Measurements from ENCODE around the gene LAD1.

LAD1 gene

GRCh38 chr1:201355471-201355870, 43.7 kb downstream of the LAD1 start:
- peak in 2 of 10 donors; percentile 25 to 43 for DNase-seq
- intact Hi-C loops (cut with DNase I): no loop called here

- peak in 3 of 10 donors; percentile 20 to 38 (median 36) for DNase-seq
- intact Hi-C loops (cut with DNase I): no loop called here
Measured at GRCh38 chr1:201354901-201355295, 44.2 kb downstream of the LAD1 start.

GRCh38 chr1:201354151-201354900, 44.8 kb downstream of the LAD1 start:
- intact Hi-C loops (cut with DNase I): no loop called here
- DNase-seq: peak in 3 of 10 donors; percentile 42 to 67 (median 64)

- DNase-seq: peak in 3 of 10 donors; percentile 28 to 78 (median 46)
- intact Hi-C loops (cut with DNase I): no loop called here
Measured at GRCh38 chr1:201353186-201353940, 45.8 kb downstream of the LAD1 start.

- DNase-seq: no peak
- intact Hi-C loops (cut with DNase I): no loop called here
Measured at GRCh38 chr1:201351617-201352016, 47.5 kb downstream of the LAD1 start.

- intact Hi-C loops (cut with DNase I): no loop called here
- peak in 2 of 10 donors; percentile 13 to 31 for DNase-seq
Measured at GRCh38 chr1:201350884-201351283, 48.2 kb downstream of the LAD1 start.

GRCh38 chr1:201350361-201350725, 48.8 kb downstream of the LAD1 start:
- intact Hi-C loops (cut with DNase I): no loop called here
- peak in 3 of 10 donors; percentile 19 to 46 (median 22) for DNase-seq

- DNase-seq: peak in 3 of 10 donors; percentile 15 to 77 (median 28)
- intact Hi-C loops (cut with DNase I): loop anchor here (5.0 kb wide), 1 partner anchor 97 kb away; no protein-coding TSS in a partner anchor
Measured at GRCh38 chr1:201349092-201349491, 50.0 kb downstream of the LAD1 start.

- intact Hi-C loops (cut with DNase I): loop anchor here (5.0 kb wide), 1 partner anchor 96 kb away; no protein-coding TSS in a partner anchor
- peak in 5 of 10 donors; percentile 27 to 88 (median 71) for DNase-seq
Measured at GRCh38 chr1:201348211-201348566, 50.9 kb downstream of the LAD1 start.

GRCh38 chr1:201347498-201348210, 51.5 kb downstream of the LAD1 start:
- DNase-seq: peak in 3 of 10 donors; percentile 32 to 38 (median 38)
- intact Hi-C loops (cut with DNase I): loop anchor here (5.0 kb wide), 1 partner anchor 95 kb away; no protein-coding TSS in a partner anchor

- intact Hi-C loops (cut with DNase I): loop anchor here (5.0 kb wide), 1 partner anchor 95 kb away; no protein-coding TSS in a partner anchor
- DNase-seq: no peak
Measured at GRCh38 chr1:201346987-201347386, 52.1 kb downstream of the LAD1 start.

GRCh38 chr1:201346337-201346939, 52.7 kb downstream of the LAD1 start:
- DNase-seq: peak in 3 of 10 donors; percentile 62 to 83 (median 73)
- intact Hi-C loops (cut with DNase I): loop anchor here (5.0 kb wide), 1 partner anchor 94 kb away; no protein-coding TSS in a partner anchor

- intact Hi-C loops (cut with DNase I): loop anchor here (5.0 kb wide), 1 partner anchor 93 kb away; no protein-coding TSS in a partner anchor
- DNase-seq: peak in 1 of 10 donors; percentile 13
Measured at GRCh38 chr1:201345081-201345355, 54.1 kb downstream of the LAD1 start.

- intact Hi-C loops (cut with DNase I): loop anchor here (5.0 kb wide), 1 partner anchor 92 kb away; no protein-coding TSS in a partner anchor
- DNase-seq: peak in 3 of 10 donors; percentile 27 to 37 (median 34)
Measured at GRCh38 chr1:201344206-201345080, 54.7 kb downstream of the LAD1 start.

- peak in 1 of 10 donors; percentile 5 for DNase-seq
- intact Hi-C loops (cut with DNase I): no loop called here
Measured at GRCh38 chr1:201341377-201341776, 57.7 kb downstream of the LAD1 start.

GRCh38 chr1:201336711-201337450, 62.2 kb downstream of the LAD1 start:
- intact Hi-C loops (cut with DNase I): no loop called here
- peak in 3 of 10 donors; percentile 47 to 57 (median 49) for DNase-seq

GRCh38 chr1:201335901-201336300, 63.2 kb downstream of the LAD1 start:
- peak in 2 of 10 donors; percentile 9 to 52 for DNase-seq
- intact Hi-C loops (cut with DNase I): no loop called here

GRCh38 chr1:201335174-201335870, 63.8 kb downstream of the LAD1 start:
- intact Hi-C loops (cut with DNase I): no loop called here

More at GRCh38 chr1:201335174-201335870, 63.8 kb downstream of the LAD1 start:
- DNase-seq: peak in 3 of 10 donors; percentile 24 to 37 (median 31)

Measured in posterior cingulate gyrus (tissue), 11 donors.